HG02763 (cell line): Measurements from ENCODE around the gene GOLT1A.
"Not testable (repeated sequence)": the region's sequence is repeated elsewhere in the genome, so short reads cannot be mapped to it uniquely, and the experiment has no call there.

Source experiments
- ATAC-seq: cut with Tn5 transposase; IDR thresholded peaks from one replicate; pipeline ENCODE4 v1.9.1; 2021; ENCODE audit warnings: mild to moderate bottlenecking, moderate library complexity; ENCODE audit not compliant: unreplicated experiment

Gene GOLT1A

GRCh38 chr1:204249736-204250427, 36.1 kb upstream of the GOLT1A start:
- no peak for ATAC-seq

GRCh38 chr1:204248954-204249353, 35.2 kb upstream of the GOLT1A start:
- no peak for ATAC-seq

- no peak for ATAC-seq
Measured at GRCh38 chr1:204246876-204247275, 33.1 kb upstream of the GOLT1A start.

- no peak for ATAC-seq
Measured at GRCh38 chr1:204242920-204243319, 29.1 kb upstream of the GOLT1A start.

GRCh38 chr1:204241914-204242313, 28.1 kb upstream of the GOLT1A start:
- no peak for ATAC-seq

GRCh38 chr1:204241050-204241449, 27.3 kb upstream of the GOLT1A start:
- ATAC-seq: no peak

GRCh38 chr1:204240233-204240632, 26.4 kb upstream of the GOLT1A start:
- ATAC-seq: no peak

- not testable (repeated sequence) for ATAC-seq
Measured at GRCh38 chr1:204239401-204239800, 25.6 kb upstream of the GOLT1A start.

GRCh38 chr1:204238520-204238919, 24.7 kb upstream of the GOLT1A start:
- not testable (repeated sequence) for ATAC-seq

- ATAC-seq: not testable (repeated sequence)
Measured at GRCh38 chr1:204237515-204237914, 23.7 kb upstream of the GOLT1A start.

GRCh38 chr1:204232526-204232925, 18.7 kb upstream of the GOLT1A start:
- ATAC-seq: no peak

GRCh38 chr1:204230211-204230610, 16.4 kb upstream of the GOLT1A start:
- no peak for ATAC-seq

- ATAC-seq: no peak
Measured at GRCh38 chr1:204228896-204229295, 15.1 kb upstream of the GOLT1A start.

GRCh38 chr1:204227996-204228785, 14.4 kb upstream of the GOLT1A start:
- ATAC-seq: no peak

GRCh38 chr1:204227351-204227750, 13.6 kb upstream of the GOLT1A start:
- ATAC-seq: no peak

- ATAC-seq: no peak
Measured at GRCh38 chr1:204225841-204226735, 12.3 kb upstream of the GOLT1A start.

GRCh38 chr1:204224655-204225054, 10.9 kb upstream of the GOLT1A start:
- ATAC-seq: no peak

- no peak for ATAC-seq
Measured at GRCh38 chr1:204223129-204223860, 9.5 kb upstream of the GOLT1A start.

- no peak for ATAC-seq
Measured at GRCh38 chr1:204222764-204223055, 8.9 kb upstream of the GOLT1A start.

- ATAC-seq: no peak
Measured at GRCh38 chr1:204222006-204222763, 8.4 kb upstream of the GOLT1A start.
